HG02885 (cell line): Measurements from ENCODE around the gene MFSD2A.

Source experiments
- ATAC-seq: cut with Tn5 transposase; IDR thresholded peaks from one replicate; pipeline ENCODE4 v1.9.1; 2021; ENCODE audit warnings: mild to moderate bottlenecking; ENCODE audit not compliant: unreplicated experiment, poor library complexity

MFSD2A gene

GRCh38 chr1:39940253-39940652 is 14.7 kb upstream of the MFSD2A start:
- no peak for ATAC-seq

- ATAC-seq: no peak
Observed at GRCh38 chr1:39940980-39941871, 13.7 kb upstream of the MFSD2A start.

- ATAC-seq: no peak
Observed at GRCh38 chr1:39943471-39944290, 11.3 kb upstream of the MFSD2A start.

- ATAC-seq: no peak
Observed at GRCh38 chr1:39944410-39945112, 10.4 kb upstream of the MFSD2A start.

- no peak for ATAC-seq
Observed at GRCh38 chr1:39946216-39946615, 8.7 kb upstream of the MFSD2A start.

- ATAC-seq: no peak
Observed at GRCh38 chr1:39947260-39947659, 7.7 kb upstream of the MFSD2A start.

GRCh38 chr1:39949891-39950290 is 5.1 kb upstream of the MFSD2A start:
- no peak for ATAC-seq

GRCh38 chr1:39951926-39952325 is 3.0 kb upstream of the MFSD2A start:
- ATAC-seq: no peak

GRCh38 chr1:39952359-39953110 is 2.4 kb upstream of the MFSD2A start:
- no peak for ATAC-seq

GRCh38 chr1:39954324-39954869 is 548 bp upstream of the MFSD2A start:
- no peak for ATAC-seq

GRCh38 chr1:39955547-39956539 is 898 bp downstream of the MFSD2A start:
- ATAC-seq: peak; percentile 42

GRCh38 chr1:39957299-39958015 is 2.5 kb downstream of the MFSD2A start:
- no peak for ATAC-seq

GRCh38 chr1:39958403-39959200 is 3.7 kb downstream of the MFSD2A start:
- ATAC-seq: no peak

GRCh38 chr1:39959651-39960333 is 4.8 kb downstream of the MFSD2A start:
- ATAC-seq: no peak

- ATAC-seq: no peak
Observed at GRCh38 chr1:39960431-39960958, 5.5 kb downstream of the MFSD2A start.

- no peak for ATAC-seq
Observed at GRCh38 chr1:39962450-39962825, 7.5 kb downstream of the MFSD2A start.
